HG03575 (cell line): ENCODE measurements around the gene SHISAL1.
"Not testable (repeated sequence)": the region's sequence is repeated elsewhere in the genome, so short reads cannot be mapped to it uniquely, and the experiment has no call there.

ENCODE experiments used
- ATAC-seq: cut with Tn5 transposase; IDR thresholded peaks from one replicate; pipeline ENCODE4 v1.9.1; 2021; ENCODE audit not compliant: unreplicated experiment, insufficient number of reproducible peaks, low FRiP score; ENCODE audit errors: extremely low read depth

Gene SHISAL1

DNA sequence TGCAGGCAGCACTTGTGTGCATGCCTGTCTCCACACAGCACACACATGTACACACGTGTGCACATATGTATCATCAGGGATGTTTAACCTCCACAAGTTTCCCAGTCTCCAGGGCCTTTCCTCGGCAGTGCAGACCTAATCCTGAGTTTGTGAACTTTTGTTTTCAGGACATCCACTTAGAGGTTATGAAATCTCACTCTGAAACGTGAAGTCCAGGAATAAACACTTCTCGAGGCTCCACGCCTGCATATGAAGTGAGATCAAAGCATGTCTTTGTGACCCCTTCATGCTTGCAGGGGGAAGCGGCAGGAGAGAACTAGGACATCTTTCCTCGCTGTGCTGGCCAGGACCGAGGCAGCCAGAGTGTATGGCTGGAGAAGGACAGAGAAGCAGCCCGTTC lies 3.1 kb downstream of the SHISAL1 start:
- ATAC-seq = no peak

DNA sequence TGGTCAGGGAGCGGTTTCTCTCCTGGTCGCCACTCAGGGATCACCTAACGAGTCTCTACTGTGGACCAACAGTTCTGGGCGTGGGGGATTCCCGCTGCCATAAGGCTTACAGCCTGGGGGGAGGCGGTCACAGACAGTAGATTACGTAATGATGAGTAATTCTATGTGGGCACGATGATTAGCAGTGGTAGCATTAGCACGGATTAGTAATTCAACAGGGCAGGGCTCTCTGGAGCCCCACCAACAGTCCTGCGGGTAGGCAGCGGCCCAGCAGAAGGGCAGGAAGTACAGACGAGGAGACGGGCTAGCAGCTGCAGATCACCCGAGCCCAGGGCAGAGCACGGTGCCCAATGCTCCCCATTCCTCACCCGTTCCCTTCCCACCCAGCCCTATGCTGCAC lies 3.6 kb downstream of the SHISAL1 start:
- no peak for ATAC-seq

DNA sequence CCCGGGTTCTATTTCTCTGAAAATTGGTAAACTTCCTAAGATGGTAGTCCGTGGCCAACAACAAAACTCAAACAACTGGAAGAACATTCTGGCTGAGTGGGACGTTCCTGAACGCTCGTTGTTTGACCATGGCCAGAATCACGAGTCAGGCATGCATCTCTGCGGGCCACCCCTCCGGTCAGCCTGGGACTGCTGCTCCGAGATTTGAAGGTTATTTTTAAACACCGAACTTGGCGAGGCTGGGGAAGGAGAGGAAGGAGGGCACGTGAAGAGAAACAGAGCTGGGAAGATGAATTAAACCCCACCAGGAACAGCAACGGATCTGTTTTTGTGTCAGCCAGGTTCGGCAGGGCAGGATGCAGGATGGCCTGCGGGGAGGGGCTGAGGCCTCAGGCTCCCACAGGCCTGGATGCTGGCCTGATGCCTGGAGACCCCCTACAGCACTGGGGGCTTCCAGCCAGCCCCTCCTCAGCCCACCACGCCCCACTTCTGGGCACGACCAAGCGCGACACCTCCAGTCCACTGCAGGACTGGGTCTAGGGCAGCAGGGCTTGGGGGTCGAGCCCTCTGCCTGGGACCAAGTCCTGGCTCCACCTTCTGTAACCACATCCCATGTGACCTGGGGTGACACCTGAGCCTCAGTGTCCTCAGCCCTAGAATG lies 5.1 kb downstream of the SHISAL1 start:
- ATAC-seq = no peak

DNA sequence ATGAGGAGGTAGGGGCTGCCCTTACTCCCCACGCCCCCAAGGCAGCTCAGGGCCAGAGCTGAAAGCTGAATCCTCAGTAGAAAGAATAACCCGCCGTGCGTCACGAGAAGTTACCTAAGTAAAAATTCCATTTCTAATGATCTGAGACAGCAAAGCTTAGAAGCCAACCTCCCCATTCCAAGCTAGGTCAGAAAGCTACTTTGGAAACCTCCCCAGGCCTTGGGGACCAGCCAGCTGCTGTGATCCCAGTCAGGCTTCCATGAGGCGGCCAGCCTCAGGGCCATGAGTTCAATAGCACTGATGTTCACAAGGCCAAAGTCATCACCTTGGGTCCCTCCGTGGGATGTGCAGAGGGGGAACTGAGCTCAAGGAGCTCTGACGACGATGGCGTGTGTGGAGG lies 6.9 kb downstream of the SHISAL1 start:
- ATAC-seq = no peak

DNA sequence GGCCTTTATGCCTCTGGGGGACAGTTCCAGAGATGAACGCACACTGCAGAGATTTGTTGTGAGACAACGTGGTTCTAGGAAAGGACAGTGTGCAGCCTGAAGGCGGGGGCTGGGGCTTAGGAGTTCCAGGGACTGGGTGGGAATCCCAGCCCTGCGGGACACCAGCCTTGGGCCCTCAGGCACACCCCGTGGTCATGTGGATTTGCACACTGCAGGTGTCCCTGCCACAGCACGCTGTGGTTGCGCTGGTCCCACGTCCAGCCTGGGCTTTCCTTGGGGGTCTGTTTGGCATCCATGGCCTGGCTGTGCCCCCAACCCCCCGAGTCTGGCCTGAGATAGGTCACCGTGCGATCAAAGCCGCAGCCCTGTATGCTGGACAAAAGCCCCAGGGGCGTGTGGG lies 7.3 kb downstream of the SHISAL1 start:
- no peak for ATAC-seq

DNA sequence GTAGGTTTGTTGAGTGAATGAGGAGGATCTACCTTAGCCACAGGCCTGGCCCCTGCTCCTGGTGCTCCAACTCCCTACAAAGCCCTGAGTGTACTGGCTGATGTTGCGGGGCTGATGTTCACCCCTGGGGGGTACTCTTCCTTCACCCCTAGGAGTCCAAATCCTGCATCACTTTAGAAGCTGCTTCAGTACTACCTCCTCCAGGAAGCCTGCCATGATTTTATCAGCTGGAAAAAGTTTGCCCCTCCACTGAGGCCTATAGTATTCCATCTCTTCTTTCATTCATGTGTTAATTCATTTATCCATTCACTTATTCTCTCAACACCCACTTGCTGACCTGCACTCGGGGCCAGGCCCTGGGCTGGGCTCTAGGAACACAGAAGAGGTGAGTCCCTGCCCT lies 7.8 kb downstream of the SHISAL1 start:
- no peak for ATAC-seq

DNA sequence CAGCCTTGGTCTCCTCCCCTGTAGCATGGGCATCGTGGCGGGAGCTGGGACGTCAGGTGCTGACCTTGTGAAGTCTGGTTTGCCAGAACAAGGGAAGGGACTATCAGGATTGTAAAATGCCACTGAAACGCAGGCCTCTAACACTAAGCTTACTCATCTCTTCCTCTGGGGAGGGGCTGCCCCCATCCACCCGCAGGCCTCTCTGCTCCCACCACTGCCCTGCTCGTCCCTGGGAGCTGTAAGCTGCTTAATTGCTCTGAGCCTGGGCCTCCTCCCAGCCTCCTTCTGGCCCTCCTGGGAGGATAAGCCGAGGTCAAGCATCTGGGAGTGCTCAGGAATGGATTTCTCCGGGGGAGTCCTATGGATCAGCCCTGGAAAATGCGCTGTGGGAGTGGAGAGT lies 8.4 kb downstream of the SHISAL1 start:
- no peak for ATAC-seq

DNA sequence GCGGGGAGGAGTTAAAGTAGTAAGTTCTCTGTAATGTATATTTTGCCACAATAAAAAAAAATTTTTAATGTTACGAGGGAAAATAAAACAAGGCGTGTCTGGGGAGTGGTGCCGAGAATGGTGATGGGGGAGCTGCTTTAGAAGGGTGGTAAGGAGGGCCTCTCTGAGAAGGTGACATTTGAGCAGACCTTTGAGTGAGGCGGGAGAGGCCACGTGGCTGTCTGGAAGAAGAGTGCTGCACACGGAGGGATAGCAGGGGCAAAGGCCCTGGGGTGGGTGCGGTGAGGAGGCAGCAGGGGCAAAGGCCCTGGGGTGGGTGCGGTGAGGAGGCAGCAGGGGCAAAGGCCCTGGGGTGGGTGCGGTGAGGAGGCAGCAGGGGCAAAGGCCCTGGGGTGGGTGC lies 10.4 kb downstream of the SHISAL1 start:
- not testable (repeated sequence) for ATAC-seq

DNA sequence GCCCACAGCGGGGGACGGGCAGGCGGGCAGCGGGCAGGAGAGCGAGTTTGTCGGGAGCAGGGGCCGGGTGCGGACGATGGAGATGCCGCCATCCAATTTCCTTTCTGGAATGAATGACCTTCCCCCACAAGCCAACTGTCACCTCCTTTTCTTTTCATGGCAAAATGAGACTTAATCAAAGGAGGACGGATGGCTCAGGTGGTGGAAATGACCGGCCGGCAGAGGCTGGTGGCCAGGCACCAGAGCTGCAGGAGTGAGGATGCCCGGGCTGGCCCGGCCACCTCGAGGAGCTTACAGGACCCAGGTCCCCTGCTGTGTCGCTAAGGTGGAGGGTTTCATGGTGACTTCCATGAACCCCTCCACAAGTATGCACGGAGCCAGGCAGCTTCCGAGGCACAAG lies 11.7 kb downstream of the SHISAL1 start:
- ATAC-seq = no peak

DNA sequence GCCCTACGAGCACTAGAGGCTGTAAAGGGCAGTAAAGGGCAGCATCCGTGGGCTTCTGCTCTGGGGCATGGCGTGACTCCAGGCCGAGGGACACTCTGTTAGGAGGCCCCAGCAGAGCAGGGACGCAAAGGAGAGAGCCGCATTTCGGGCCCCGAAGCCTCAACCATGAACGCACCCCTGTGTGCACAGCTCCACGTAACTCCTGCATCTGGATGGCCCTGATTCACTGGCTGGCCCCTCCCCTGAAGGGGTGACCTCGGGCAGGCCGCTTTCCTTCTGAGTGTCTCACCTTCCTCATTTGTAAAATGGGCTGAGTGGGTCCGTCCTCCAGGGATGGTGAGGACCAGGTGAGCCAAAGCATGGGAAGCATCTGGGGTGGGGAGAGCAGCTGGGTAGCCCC lies 13.6 kb downstream of the SHISAL1 start:
- no peak for ATAC-seq

DNA sequence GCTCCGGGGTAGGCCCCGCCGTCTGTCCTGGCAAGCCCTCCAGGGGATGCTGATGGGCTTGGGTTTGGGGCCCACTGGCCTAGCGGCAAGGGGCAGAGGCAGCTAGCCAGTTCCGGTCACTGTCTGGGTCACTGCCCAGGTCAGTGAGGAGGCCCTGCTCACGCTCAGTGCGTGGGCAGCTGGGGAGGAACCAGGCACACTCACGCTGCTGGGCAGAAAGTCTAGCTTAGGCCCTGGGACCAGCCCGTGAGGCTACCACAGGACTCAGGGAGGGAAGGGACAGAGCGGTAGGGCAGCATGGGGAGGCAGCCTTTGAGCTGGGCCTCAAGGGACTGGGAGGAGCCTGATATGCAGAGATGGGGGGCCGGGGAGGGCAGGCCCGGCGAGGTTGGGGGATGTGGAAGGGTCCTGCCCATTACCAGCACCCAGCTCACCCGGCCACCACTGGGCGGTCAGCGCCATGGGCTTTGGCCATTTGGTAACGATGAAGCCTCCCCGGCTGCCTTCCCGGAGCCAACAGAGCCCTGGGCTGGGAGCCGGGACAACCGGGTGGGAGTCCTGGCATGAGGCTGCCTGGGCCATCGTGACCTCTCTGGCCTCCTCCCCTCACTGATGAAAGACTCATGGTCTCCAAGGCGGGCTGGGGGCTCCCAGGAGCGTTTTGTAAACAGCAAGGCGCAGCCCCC lies 14.2 kb downstream of the SHISAL1 start:
- ATAC-seq = no peak

DNA sequence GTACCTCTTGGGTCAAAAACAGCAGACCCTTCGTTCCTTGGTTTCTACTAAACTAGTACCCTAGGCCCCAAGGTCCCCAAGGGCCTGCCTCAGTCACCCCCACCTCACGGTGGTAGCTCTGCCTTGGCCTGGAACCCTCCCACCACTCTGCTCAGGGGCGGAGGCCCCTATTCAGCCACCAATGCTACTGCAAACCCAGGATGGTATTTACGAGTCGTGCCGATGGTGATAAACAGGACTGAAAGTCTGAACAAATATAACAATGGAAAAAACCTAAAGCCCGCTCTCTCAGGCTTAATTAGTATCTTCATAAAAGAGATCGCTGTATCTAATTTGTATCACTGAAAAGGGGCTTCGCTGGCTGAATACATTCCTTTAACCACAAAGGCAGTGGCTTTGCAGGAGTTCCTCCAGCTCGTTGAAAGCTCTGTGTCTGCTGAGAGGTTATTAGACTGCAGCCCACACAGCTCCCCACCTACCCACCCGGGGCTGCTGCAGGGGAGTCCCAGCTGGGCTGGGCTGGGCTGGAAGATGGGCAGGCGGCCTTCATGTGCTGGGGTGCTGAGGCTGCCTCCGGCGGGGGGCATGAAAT lies 15.2 kb downstream of the SHISAL1 start:
- ATAC-seq = no peak

DNA sequence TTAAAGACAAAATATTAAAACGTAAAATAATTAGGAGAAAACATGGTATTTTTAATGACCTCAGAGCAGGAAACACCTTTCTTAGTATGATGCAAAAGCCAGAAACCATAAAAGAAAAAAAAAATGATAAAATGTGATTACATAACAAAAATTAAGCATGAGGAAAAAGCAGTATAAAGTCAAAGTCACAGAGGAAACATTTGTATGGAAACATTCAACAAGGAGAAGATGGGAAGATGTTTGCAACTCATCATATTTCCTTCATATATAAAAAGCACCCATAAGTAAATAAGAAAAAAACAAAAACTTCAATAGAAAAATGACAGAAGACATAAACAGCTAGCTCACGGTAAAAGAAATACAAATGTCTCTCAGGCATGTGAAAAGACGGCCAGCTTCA lies 17.3 kb downstream of the SHISAL1 start:
- ATAC-seq = no peak

DNA sequence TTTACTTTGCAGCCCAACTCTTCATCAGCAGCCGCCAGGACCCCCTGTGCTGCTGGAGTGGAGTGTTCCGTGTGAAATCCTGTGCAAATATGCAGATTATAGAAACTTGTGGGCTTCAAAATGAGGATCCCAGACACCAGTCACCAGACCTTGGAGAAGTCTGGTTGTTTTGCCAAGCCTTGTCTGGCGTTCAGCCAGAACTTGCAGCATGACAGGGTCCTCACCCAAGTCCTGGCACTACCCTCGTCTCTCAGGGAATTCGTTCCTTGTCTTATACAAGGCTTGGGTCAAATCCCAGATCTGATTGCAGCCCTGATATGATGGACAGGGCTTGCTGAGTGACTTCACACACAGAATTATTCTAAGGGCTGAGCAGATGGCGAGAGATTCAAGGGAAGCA lies 18.9 kb downstream of the SHISAL1 start:
- no peak for ATAC-seq

DNA sequence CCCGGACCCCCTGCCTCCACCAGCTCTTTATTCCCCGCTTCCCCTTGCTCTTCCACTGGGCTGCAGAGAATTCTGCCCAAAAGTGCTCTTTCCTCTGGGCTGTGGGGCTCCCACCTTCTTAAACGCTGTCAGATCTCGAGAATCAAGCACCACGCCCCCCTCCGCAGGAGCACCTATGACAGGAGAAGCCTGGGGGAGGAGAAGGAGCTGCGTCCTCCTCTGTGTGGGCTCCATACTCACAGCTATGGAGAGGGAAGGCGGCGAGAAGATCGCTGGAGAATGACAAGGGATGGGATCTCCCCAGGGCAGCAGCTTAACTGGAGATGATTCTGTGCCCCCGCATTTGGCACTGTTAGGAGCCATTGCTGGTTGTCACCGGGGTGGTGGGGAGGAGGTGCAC lies 19.7 kb downstream of the SHISAL1 start:
- no peak for ATAC-seq

DNA sequence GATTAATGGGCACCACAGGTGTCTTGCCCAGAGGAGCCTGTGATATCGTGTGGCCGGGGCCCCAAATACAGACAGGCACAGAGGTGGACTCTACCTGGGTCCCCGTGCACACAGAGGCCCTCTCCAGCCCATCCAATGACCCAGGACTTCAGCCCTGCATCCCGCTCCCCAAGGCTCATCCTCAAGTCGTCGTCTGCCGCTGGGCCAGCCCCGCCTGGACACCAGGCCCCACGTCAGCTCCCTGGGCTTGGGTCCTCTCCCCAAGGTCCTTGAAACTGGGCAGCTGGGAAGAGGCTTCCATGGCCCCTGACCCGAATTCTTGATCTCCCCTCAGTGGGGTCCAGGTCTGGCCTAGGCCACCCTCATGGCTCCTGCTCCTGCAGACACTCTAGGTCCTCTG lies 20.2 kb downstream of the SHISAL1 start:
- no peak for ATAC-seq

DNA sequence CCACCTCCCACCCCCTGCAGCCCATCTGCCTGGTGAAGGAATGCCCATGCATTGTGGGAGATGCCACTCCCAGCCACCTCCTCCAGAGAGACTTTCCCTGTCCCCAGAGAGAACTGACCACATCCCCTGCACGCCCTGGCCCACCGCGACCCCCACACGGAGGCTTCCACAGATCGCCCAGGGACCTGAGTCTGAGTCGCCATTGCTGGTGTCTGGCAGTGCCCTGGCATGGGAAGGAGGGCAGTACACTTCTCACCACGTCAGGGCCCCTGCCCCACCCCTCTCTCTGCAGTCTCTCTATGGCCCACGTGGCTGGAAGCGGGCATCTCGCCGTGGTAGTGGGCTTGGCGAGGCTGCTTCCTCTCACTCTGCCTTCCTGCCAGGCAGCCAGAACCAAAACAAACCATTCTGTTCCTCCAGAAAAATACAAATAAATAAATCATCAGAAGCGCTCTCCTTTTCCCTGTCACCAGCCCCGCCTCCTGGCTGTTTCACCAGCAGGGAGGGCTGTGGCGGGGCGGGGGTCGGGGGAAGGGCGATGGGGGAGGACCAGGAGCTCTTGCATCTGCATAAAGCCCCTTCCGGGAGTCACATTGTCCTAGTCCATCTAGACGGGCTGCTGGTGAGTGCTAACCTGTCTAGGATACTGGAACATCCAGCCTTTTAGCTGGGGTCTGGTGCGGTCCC lies 20.9 kb downstream of the SHISAL1 start:
- no peak for ATAC-seq

DNA sequence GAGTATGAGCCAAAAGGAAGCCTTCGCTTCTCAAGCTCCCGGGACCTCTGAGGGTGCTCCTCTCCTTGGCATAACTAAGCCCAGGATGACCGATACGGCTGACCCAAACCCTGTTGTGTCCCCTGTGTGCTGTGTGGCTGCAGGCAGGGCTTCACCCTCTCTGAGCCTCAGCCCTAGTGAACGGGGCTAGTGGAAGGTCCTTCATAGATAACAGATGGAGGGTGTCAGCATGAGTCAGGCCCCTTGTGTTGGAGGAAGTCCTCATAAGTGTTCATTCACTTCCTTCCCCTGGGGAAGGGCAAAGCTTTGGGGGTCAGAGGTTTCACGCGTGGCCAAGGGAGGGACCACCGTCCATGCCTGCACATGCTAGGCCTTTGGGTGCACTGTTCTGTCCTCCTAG lies 21.5 kb downstream of the SHISAL1 start:
- ATAC-seq = no peak

DNA sequence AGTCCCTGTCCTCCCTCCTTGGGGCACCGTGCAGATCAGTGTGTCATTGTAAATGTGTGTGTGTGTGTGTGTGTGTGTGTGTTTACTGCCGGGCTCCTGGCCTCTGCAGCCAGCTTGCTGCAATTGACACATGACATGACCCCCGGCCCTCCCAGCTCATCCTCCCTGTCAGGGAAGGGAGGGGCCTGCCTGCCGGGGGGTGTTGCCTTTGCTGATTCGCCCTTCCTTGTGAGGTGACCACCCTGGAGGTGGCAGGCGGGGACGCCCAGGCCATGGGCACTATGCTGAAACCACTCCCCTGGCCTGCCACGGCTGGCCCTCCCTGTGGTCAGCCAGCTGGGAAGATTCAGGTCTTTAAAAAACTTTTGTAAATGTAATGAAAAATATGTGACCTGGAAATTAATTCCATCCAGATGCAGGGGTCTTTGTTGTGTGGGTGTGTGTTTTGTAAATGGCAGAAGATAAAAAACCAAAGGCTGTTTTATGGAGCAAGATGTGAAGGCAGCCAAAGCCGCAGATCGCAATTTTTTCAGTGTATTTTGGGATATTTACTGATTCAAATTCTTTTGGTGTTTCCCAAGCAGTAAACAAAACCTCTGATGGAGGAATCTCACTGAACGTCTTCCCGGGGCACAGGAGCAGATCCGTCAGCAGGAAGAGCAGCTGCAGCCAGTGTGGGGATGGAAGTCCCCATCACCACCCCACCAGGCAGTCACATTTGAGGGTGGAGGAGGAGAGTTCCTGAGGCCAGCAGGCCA lies 23.2 kb downstream of the SHISAL1 start:
- no peak for ATAC-seq
